Transverse colon (tissue), 4 donors: ENCODE measurements around the gene GNAI1. TPM values are rescaled to one million over a fixed set of nuclear protein-coding genes. Genes with fewer than 3 reads are reported as not detected.

Experiments used
- DNase-seq: peaks from one replicate; pipeline ENCODE4 v3.0.0-alpha.2; 2019
- H3K27ac ChIP-seq, 4 donors: fragments of 200-600 bp; sonication (generic); 2 replicates each; pipeline ENCODE4 v1.5.1; 2016 to 2018; ENCODE audit warnings: inconsistent platforms in 4 of 4
- H3K27me3 ChIP-seq: fragments of 200-600 bp; sonication (generic); 2 replicates; pipeline ENCODE4 v1.5.1; 2017; ENCODE audit warnings: inconsistent platforms
- H3K36me3 ChIP-seq, 4 donors: fragments of 200-600 bp; sonication (generic); 2 replicates each; pipeline ENCODE4 v1.5.1; 2017 to 2019; ENCODE audit warnings: inconsistent platforms in 4 of 4
- H3K4me1 ChIP-seq, 4 donors: fragments of 200-600 bp; sonication (generic); 2 replicates each; pipeline ENCODE4 v1.5.1; 2017 to 2020; ENCODE audit warnings: inconsistent platforms in 4 of 4
- H3K4me3 ChIP-seq, 4 donors: fragments of 200-600 bp; sonication (generic); 1 replicate in 1 of 4; 2 replicates in 3 of 4; pipeline versions ENCODE4 v1.5.1 to v1.6.1; 2017 to 2019; ENCODE audit warnings: inconsistent platforms in 4 of 4
- H3K9me3 ChIP-seq, 2 donors: fragments of 200-600 bp; sonication (generic); 2 replicates each; pipeline ENCODE4 v1.5.1; 2017 to 2019; ENCODE audit warnings: inconsistent platforms in 2 of 2
- CTCF ChIP-seq, 5 experiments: fragments of 200-600 bp in 3 of 5; fragments of 450-650 bp in 2 of 5; sonication (generic) in 3 of 5; IDR thresholded peaks; 1 replicate in 2 of 5; 2 replicates in 3 of 5; pipeline ENCODE4 v1.5.1; 2016 to 2017; ENCODE audit warnings: antibody characterized with exemption in 5 of 5, inconsistent platforms in 3 of 5, mild to moderate bottlenecking in 2 of 5, moderate library complexity in 1 of 5
- EP300 ChIP-seq: sonication (generic); formaldehyde crosslinking; IDR thresholded peaks from one replicate; pipeline ENCODE4 v1.6.1; 2017; ENCODE audit warnings: antibody characterized with exemption, low read depth
- POLR2A ChIP-seq: fragments of 450-650 bp; IDR thresholded peaks from one replicate; pipeline ENCODE4 v1.6.1; 2016; ENCODE audit warnings: antibody characterized with exemption, mild to moderate bottlenecking, moderate library complexity
- POLR2AphosphoS5 ChIP-seq, 3 donors: sonication (generic); formaldehyde crosslinking; IDR thresholded peaks; one replicate each; pipeline ENCODE4 v1.6.1; 2016; ENCODE audit warnings: antibody characterized with exemption in 3 of 3
- WGBS, 2 donors: methylation state at CpG; one replicate each; pipeline ENCODE4 v1.1.5; 2018; ENCODE audit warnings: low coverage in 1 of 2; 5-methylcytosine and 5-hydroxymethylcytosine counted together
- in situ Hi-C, 4 donors: fragments of 200-750 bp; cut with MboI; loops; one replicate each; pipeline versions ENCODE4 v1.15.0 to v1.15.1; 2017; ENCODE audit warnings: low sequenced_read_pairs in 3 of 4, low pct_ligation_motif_present in 1 of 4, low pct_unique_long_range_greater_than_20kb in 1 of 4
- intact Hi-C: fragments of 100-400 bp; cut with DNase I; formaldehyde crosslinking; loops from one replicate; pipeline ENCODE4 v1.15.1; 2023; ENCODE audit warnings: low total_unique reads
- total RNA-seq, 4 donors: library from RNA; depleted of rRNA; stranded (reverse); fragments of >200 nt; gene quantifications; one replicate each; pipeline ENCODE4 v1.1.0, GENCODE V29; 2016

GNAI1 gene
- total RNA-seq, 4 donors from 2014 or later: 3.0 to 46.0 (median 37.4) TPM

- Histone ChIP-seq H3K27ac (peak overlapping the region in 1 of 4 donors; percentile 97), H3K4me3 (no peak overlapping the region), H3K36me3 (no peaks in the 10 kb centered on the region), H3K27me3 (no peaks in the 10 kb centered on the region), H3K9me3 (no peaks in the 10 kb centered on the region), H3K4me1 (peaks cover 0 to 35% (median 9%) of the 10 kb centered on the region in 4 donors)
- intact Hi-C loops (loop anchor here (10.0 kb wide), 1 partner anchor 262 kb away; no protein-coding TSS in a partner anchor), in situ Hi-C loops (loop anchor here in 1 of 4 donors (10.0 kb wide), 1 partner anchor 262 kb away; no protein-coding TSS in a partner anchor)
- DNase-seq: no peak
- no peak for TF ChIP-seq EP300
- no peak for TF ChIP-seq CTCF (IDR thresholded peaks at IDR 0.05)
- no peak for TF ChIP-seq POLR2A
- TF ChIP-seq POLR2AphosphoS5 (IDR thresholded peaks at IDR 0.05): no peak
- WGBS, 2 donors: 73 to 85% methylated on average over 3 of the region's 3 CpGs
These were observed 2.0 kb upstream of the GNAI1 start for GRCh38 chr7:80132594-80132993.

- DNase-seq: peak; percentile 15
- H3K4me1 ChIP-seq: peaks cover 3 to 45% (median 11%) of the 10 kb centered on the region in 4 donors
- H3K4me3 ChIP-seq: peak overlapping the region in 1 of 4 donors; percentile 79
- in situ Hi-C loops (loop anchor here in 1 of 4 donors (10.0 kb wide), 1 partner anchor 261 kb away; no protein-coding TSS in a partner anchor), intact Hi-C loops (loop anchor here (10.0 kb wide), 1 partner anchor 261 kb away; no protein-coding TSS in a partner anchor)
- no peaks in the 10 kb centered on the region for H3K9me3 ChIP-seq
- WGBS, 2 donors: 44 to 67% methylated on average over 4 to 8 of the region's 8 CpGs
- no peaks in the 10 kb centered on the region for H3K36me3 ChIP-seq
- H3K27ac ChIP-seq: peak overlapping the region; percentile 88 to 97 (median 94)
- no peak for TF ChIP-seq EP300
- peak in 1 of 5 experiments; percentile 4 for TF ChIP-seq CTCF (IDR thresholded peaks at IDR 0.05)
- H3K27me3 ChIP-seq: no peaks in the 10 kb centered on the region
These were observed 1.1 kb upstream of the GNAI1 start for GRCh38 chr7:80133361-80134114.

- TF ChIP-seq EP300: no peak
- TF ChIP-seq POLR2A: no peak
- no peak for TF ChIP-seq POLR2AphosphoS5 (IDR thresholded peaks at IDR 0.05)
- no peak for TF ChIP-seq CTCF (IDR thresholded peaks at IDR 0.05)
- in situ Hi-C loops (loop anchor here in 1 of 4 donors (10.0 kb wide), 1 partner anchor 261 kb away; no protein-coding TSS in a partner anchor), intact Hi-C loops (loop anchor here (10.0 kb wide), 1 partner anchor 261 kb away; no protein-coding TSS in a partner anchor)
- H3K4me1 ChIP-seq: peaks cover 6 to 50% (median 16%) of the 10 kb centered on the region in 4 donors
- H3K9me3 ChIP-seq: no peaks in the 10 kb centered on the region
- no peaks in the 10 kb centered on the region for H3K27me3 ChIP-seq
- 8 to 9% methylated on average over 5 to 12 of the region's 12 CpGs for WGBS, 2 donors
- H3K36me3 ChIP-seq: no peaks in the 10 kb centered on the region
- DNase-seq: no peak
- peak overlapping the region; percentile 88 to 97 (median 94) for H3K27ac ChIP-seq
- peak overlapping the region; percentile 37 to 94 (median 80) for H3K4me3 ChIP-seq
These were observed 506 bp upstream of the GNAI1 start for GRCh38 chr7:80134115-80134535.
